Suprapubic skin (tissue), 3 donors: ENCODE data around the gene MID2.

ENCODE experiments used
- POLR2AphosphoS5 ChIP-seq, 3 donors: sonication (generic); formaldehyde crosslinking; IDR thresholded peaks; one replicate each; pipeline ENCODE4 v1.6.1; 2017; ENCODE audit warnings: antibody characterized with exemption in 3 of 3
- TF ChIP-seq, protein P1 (sequence below), 2 donors: fragments of 200-600 bp in 1 of 2; fragments of 450-650 bp in 1 of 2; sonication (generic) in 1 of 2; IDR thresholded peaks; one replicate each; pipeline ENCODE4 v1.5.1; 2016 to 2019; ENCODE audit warnings: antibody characterized with exemption in 2 of 2, mild to moderate bottlenecking in 1 of 2, moderate library complexity in 1 of 2

DNA sequence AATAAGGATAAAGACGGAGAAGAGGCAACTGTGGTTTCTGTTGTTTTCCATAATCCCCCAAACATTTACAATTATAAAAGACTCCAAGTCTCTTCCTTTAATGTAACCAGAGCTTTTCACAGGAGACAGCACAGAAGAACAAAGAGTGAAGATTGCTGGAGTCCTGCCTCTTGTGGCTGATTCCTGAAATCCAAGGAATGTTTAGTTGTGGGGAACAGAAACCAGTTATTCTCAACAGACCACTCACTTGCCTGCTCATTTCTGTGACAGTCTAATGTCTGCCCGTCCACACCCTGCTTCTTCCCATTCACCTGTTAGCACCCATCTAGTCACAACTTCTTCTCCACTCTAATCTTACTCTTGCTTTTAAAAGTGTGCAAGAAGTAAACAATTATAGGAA is 144.4 kb downstream of the MID2 start:
- TF ChIP-seq, protein P1, sequence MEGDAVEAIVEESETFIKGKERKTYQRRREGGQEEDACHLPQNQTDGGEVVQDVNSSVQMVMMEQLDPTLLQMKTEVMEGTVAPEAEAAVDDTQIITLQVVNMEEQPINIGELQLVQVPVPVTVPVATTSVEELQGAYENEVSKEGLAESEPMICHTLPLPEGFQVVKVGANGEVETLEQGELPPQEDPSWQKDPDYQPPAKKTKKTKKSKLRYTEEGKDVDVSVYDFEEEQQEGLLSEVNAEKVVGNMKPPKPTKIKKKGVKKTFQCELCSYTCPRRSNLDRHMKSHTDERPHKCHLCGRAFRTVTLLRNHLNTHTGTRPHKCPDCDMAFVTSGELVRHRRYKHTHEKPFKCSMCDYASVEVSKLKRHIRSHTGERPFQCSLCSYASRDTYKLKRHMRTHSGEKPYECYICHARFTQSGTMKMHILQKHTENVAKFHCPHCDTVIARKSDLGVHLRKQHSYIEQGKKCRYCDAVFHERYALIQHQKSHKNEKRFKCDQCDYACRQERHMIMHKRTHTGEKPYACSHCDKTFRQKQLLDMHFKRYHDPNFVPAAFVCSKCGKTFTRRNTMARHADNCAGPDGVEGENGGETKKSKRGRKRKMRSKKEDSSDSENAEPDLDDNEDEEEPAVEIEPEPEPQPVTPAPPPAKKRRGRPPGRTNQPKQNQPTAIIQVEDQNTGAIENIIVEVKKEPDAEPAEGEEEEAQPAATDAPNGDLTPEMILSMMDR (IDR thresholded peaks at IDR 0.05) = no peak
- no peak for TF ChIP-seq POLR2AphosphoS5 (IDR thresholded peaks at IDR 0.05)
